ENCODE results near the gene FAM114A2. TPM values are rescaled to one million over a fixed set of nuclear protein-coding genes. Genes with fewer than 3 reads are reported as not detected.

The FAM114A2 gene
- total RNA-seq, 2 experiments from 2014 or later = 16.5 to 33.2 TPM

DNA sequence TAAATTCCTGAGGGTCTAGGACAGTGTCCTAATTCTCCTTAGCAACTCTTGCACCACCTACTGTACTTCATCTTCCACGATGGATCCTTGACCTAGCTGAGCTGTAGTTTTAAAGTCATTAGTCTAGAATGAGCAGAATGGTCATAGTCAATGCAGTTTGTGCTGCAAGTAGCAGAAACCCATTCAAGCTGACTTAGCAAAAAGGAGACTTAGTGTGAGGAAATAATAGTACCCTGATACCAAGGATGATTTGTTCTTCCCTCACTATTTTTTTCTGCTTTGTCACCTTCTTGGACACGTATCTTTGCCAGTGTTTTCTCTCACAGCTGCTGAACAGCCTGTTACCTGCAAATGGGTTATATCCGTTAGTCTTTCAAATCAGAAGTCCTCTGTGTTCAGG is 5.4 kb upstream of the FAM114A2 start:
- DNase-seq (ENCODE audit: low spot score) = no peak
- H3K36me3 ChIP-seq (ENCODE audit: insufficient read depth, low read length) = 0 out of 2 replicates have a peak, but pooled peaks cover 11% of the 10 kb centered on the region
- ChIA-PET POLR2A (interaction anchor here (1.1 to 1.5 kb wide), 2 partner anchors 21 to 26 kb away, joined by 3 to 4 read pairs; no protein-coding TSS in a partner anchor), CTCF (ENCODE audit: unreplicated experiment) (no interaction called here)
- H3K79me2 ChIP-seq (ENCODE audit: insufficient read depth, low read depth, low read length) = peaks cover 23% of the 10 kb centered on the region
- H2AFZ ChIP-seq (ENCODE audit: low read length) = no peak overlapping the region
- no peak overlapping the region for H3K27ac ChIP-seq (ENCODE audit: low read depth, low read length, poor library complexity, severe bottlenecking)
- no peaks in the 10 kb centered on the region for H3K9me3 ChIP-seq (ENCODE audit: low read length)
- H3K4me2 ChIP-seq (ENCODE audit: low read length) = no peak overlapping the region
- H3K4me1 ChIP-seq (ENCODE audit: insufficient read depth, low read length, poor library complexity, severe bottlenecking) = peaks cover 22% of the 10 kb centered on the region
- intact Hi-C loops (cut with micrococcal nuclease; ENCODE audit: unreplicated experiment) = no loop called here
- H4K20me1 ChIP-seq (ENCODE audit: insufficient read depth, low read length) = 0 out of 2 replicates have a peak, but pooled peaks cover 6% of the 10 kb centered on the region
- no peaks in the 10 kb centered on the region for H3K9me2 ChIP-seq (ENCODE audit: insufficient read depth, low read length)
- no peak for TF ChIP-seq EZH2phosphoT487 (IDR thresholded peaks at IDR 0.05; ENCODE audit: borderline replicate concordance, low read depth, low read length)
- TF ChIP-seq, protein P1, sequence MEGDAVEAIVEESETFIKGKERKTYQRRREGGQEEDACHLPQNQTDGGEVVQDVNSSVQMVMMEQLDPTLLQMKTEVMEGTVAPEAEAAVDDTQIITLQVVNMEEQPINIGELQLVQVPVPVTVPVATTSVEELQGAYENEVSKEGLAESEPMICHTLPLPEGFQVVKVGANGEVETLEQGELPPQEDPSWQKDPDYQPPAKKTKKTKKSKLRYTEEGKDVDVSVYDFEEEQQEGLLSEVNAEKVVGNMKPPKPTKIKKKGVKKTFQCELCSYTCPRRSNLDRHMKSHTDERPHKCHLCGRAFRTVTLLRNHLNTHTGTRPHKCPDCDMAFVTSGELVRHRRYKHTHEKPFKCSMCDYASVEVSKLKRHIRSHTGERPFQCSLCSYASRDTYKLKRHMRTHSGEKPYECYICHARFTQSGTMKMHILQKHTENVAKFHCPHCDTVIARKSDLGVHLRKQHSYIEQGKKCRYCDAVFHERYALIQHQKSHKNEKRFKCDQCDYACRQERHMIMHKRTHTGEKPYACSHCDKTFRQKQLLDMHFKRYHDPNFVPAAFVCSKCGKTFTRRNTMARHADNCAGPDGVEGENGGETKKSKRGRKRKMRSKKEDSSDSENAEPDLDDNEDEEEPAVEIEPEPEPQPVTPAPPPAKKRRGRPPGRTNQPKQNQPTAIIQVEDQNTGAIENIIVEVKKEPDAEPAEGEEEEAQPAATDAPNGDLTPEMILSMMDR (conservative IDR thresholded peaks at IDR 0.05; ENCODE audit: low read length) = no peak
- BruUV-seq (replicated peaks) = no TSS peak
- no peak overlapping the region for H3K4me3 ChIP-seq (ENCODE audit: low read depth, low read length, poor library complexity, severe bottlenecking)

DNA sequence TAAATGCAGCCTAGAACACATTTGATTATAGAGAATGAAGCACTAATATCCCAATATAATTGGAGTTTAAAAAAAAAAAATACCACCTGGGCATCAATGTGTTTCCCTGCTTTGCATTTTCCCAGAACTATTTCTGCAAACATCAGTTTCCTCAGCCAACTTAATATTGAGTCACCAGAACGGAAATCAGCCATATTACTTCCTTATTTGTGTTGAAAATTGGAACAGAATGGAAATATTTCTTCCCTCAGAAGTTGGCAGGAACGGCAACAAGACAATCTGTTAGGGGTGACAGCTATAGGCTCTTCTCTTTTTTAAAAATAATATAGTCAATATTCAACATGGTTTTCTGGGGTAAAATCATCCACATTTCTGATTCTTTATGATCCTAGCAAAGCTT is 4.1 kb upstream of the FAM114A2 start:
- H3K36me3 ChIP-seq (ENCODE audit: insufficient read depth, low read length) = 0 out of 2 replicates have a peak, but pooled peaks cover 11% of the 10 kb centered on the region
- no peak overlapping the region for H3K27ac ChIP-seq (ENCODE audit: low read depth, low read length, poor library complexity, severe bottlenecking)
- no peaks in the 10 kb centered on the region for H3K9me2 ChIP-seq (ENCODE audit: insufficient read depth, low read length)
- H4K20me1 ChIP-seq (ENCODE audit: insufficient read depth, low read length) = 0 out of 2 replicates have a peak, but pooled peaks cover 6% of the 10 kb centered on the region
- DNase-seq (ENCODE audit: low spot score) = no peak
- peaks cover 26% of the 10 kb centered on the region for H3K79me2 ChIP-seq (ENCODE audit: insufficient read depth, low read depth, low read length)
- H2AFZ ChIP-seq (ENCODE audit: low read length) = no peak overlapping the region
- no peak for TF ChIP-seq EZH2phosphoT487 (IDR thresholded peaks at IDR 0.05; ENCODE audit: borderline replicate concordance, low read depth, low read length)
- CTCF ChIA-PET (ENCODE audit: unreplicated experiment) = no interaction called here
- intact Hi-C loops (cut with micrococcal nuclease; ENCODE audit: unreplicated experiment) = no loop called here
- no peak overlapping the region for H3K4me3 ChIP-seq (ENCODE audit: low read depth, low read length, poor library complexity, severe bottlenecking)
- H3K4me1 ChIP-seq (ENCODE audit: insufficient read depth, low read length, poor library complexity, severe bottlenecking) = peaks cover 23% of the 10 kb centered on the region
- H3K9me3 ChIP-seq (ENCODE audit: low read length) = no peaks in the 10 kb centered on the region
- no TSS peak for BruUV-seq (replicated peaks)
- no peak overlapping the region for H3K4me2 ChIP-seq (ENCODE audit: low read length)
- POLR2A ChIA-PET = interaction anchor here (1.1 to 2.0 kb wide), 5 partner anchors 8 to 147 kb away, joined by 3 to 12 read pairs (median 4); no protein-coding TSS in a partner anchor

DNA sequence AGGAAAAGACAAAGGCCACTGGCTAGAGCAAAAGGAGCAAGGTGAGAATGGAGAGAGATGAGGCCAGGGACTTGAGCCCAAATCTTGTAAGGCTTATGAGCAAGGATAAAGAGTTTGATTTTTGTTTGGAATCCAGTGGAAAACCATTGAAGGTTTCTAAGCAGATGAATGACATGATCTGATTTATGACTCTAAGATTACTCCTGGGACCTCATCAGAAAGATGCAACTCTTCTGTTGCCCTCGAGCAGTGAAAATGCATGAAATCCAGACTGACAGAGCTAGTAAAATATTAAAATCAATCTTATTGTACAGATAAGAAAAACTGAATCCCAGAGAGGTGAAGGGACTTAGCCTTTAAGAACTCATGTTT is 734 bp upstream of the FAM114A2 start:
- Histone ChIP-seq H3K27ac (ENCODE audit: low read depth, low read length, poor library complexity, severe bottlenecking) (peak overlapping the region; percentile 83), H3K4me3 (ENCODE audit: low read depth, low read length, poor library complexity, severe bottlenecking) (peak overlapping the region; percentile 91), H3K4me2 (ENCODE audit: low read length) (peak overlapping the region; percentile 93), H3K36me3 (ENCODE audit: insufficient read depth, low read length) (0 out of 2 replicates have a peak, but pooled peaks cover 11% of the 10 kb centered on the region), H4K20me1 (ENCODE audit: insufficient read depth, low read length) (no peaks in the 10 kb centered on the region), H3K9me3 (ENCODE audit: low read length) (no peaks in the 10 kb centered on the region), H3K4me1 (ENCODE audit: insufficient read depth, low read length, poor library complexity, severe bottlenecking) (peaks cover 32% of the 10 kb centered on the region), H3K9me2 (ENCODE audit: insufficient read depth, low read length) (no peaks in the 10 kb centered on the region), H3K79me2 (ENCODE audit: insufficient read depth, low read depth, low read length) (peaks cover 36% of the 10 kb centered on the region), H2AFZ (ENCODE audit: low read length) (peak overlapping the region; percentile 87; the same call in 1 of the 2 replicates)
- TF ChIP-seq EZH2phosphoT487 (IDR thresholded peaks at IDR 0.05; ENCODE audit: borderline replicate concordance, low read depth, low read length) = no peak
- TF ChIP-seq, protein P1 (conservative IDR thresholded peaks at IDR 0.05; ENCODE audit: low read length) = no peak
- intact Hi-C loops (cut with micrococcal nuclease; ENCODE audit: unreplicated experiment) = no loop called here
- POLR2A ChIA-PET = interaction anchor here (0.9 to 4.3 kb wide), 11 partner anchors 9 to 384 kb away, joined by 3 to 33 read pairs (median 5); partner anchors contain the start of gene GALNT10
- no peak for DNase-seq (ENCODE audit: low spot score)
- TSS peak; percentile 78 for BruUV-seq (replicated peaks)
- CTCF ChIA-PET (ENCODE audit: unreplicated experiment) = no interaction called here

Measured in OCI-LY7 (cell line).